Memory B cell (primary cell): ENCODE data around the gene CLEC16A.

Source experiments
- ATAC-seq: fragments of 150-1000 bp; cut with Tn5 transposase; 2 replicates; pipeline ENCODE4 v1.10.0; 2021; ENCODE audit warnings: low read depth, mild to moderate bottlenecking, moderate library complexity
- DNase-seq, 2 donors: peaks; one replicate each; pipeline ENCODE4 v3.0.0; 2022; ENCODE audit warnings: low spot score in 2 of 2
- H3K27ac Mint-ChIP-seq: one replicate; pipeline ENCODE4 v1.8.0; 2022; ENCODE audit warnings: mild to moderate bottlenecking, moderate library complexity, mixed read lengths
- H3K27me3 Mint-ChIP-seq: one replicate; pipeline ENCODE4 v1.8.0; 2022; ENCODE audit warnings: mixed read lengths
- H3K36me3 Mint-ChIP-seq: one replicate; pipeline ENCODE4 v1.8.0; 2022; ENCODE audit warnings: mild to moderate bottlenecking, mixed read lengths
- H3K4me1 Mint-ChIP-seq: one replicate; pipeline ENCODE4 v1.8.0; 2022; ENCODE audit warnings: mixed read lengths
- H3K4me3 Mint-ChIP-seq: one replicate; pipeline ENCODE4 v1.8.0; 2022; ENCODE audit warnings: mild to moderate bottlenecking, moderate library complexity, mixed read lengths
- H3K9me3 Mint-ChIP-seq: one replicate; pipeline ENCODE4 v1.8.0; 2022; ENCODE audit warnings: mixed read lengths

CLEC16A gene

DNA sequence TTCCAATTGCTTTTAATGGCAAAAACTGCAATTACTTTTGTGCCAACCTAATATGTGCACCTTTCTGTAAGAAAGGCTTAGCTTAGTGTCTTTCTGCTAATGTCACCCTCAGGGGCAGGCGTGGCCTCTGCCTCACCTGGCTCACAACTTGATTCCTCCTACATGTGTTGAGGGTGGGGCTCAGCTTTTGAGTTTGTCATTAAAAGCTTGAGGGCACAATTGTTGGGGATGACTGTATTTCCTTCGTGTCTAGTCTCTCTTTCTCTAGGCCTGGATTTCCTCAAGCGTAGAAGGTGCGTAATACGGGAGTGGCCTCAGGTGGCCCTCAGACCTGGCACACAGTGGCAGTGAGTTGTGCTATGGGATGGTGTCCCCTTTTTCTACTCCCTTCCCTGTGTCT is 94.4 kb downstream of the CLEC16A start:
- Mint-ChIP-seq H3K27me3 (no peaks in the 10 kb centered on the region), H3K9me3 (no peaks in the 10 kb centered on the region), H3K4me3 (no peak overlapping the region), H3K27ac (no peak overlapping the region), H3K36me3 (peaks cover 47% of the 10 kb centered on the region), H3K4me1 (no peaks in the 10 kb centered on the region)
- ATAC-seq: no peak
- DNase-seq: no peak

DNA sequence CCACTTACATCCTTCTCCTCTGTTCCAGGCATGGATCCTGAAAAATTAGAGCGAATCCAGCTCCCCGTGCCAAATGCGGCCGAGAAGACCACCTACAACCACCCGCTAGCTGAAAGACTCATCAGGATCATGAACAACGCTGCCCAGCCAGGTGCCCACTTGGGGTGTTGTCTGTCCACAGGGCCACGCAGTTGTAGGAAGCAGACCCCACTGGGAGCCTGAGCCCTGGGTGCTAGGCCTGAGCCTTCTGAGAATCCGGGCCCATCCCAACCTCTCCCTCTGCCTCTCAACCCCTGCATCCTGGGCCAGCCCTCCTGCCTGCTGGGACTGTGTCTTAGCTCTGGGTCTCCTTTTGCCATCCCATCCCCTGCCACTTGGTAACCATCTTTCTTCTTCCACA is 95.4 kb downstream of the CLEC16A start:
- Mint-ChIP-seq H3K9me3 (no peaks in the 10 kb centered on the region), H3K27me3 (no peaks in the 10 kb centered on the region), H3K27ac (no peak overlapping the region), H3K4me3 (no peak overlapping the region), H3K36me3 (peaks cover 41% of the 10 kb centered on the region), H3K4me1 (no peaks in the 10 kb centered on the region)
- DNase-seq (no peak), ATAC-seq (no peak)

DNA sequence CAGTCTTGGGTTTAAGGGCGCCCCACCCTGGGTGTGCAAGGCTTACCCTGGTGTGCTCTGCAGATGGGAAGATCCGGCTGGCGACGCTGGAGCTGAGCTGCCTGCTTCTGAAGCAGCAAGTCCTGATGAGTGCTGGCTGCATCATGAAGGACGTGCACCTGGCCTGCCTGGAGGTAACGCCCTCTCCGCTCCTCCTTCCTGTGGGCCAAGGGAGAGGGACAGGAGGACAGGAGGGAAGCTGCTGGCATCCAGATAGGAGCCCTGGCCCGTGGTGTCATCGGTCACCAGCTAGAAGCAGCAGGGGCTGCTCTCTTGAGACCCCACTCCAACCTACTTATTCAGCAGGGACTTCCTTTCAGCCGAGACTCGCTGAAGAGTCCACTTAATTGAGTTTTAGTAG is 97.8 kb downstream of the CLEC16A start:
- Mint-ChIP-seq H3K4me1 (no peaks in the 10 kb centered on the region), H3K9me3 (no peaks in the 10 kb centered on the region), H3K4me3 (no peak overlapping the region), H3K27ac (no peak overlapping the region), H3K36me3 (peaks cover 40% of the 10 kb centered on the region), H3K27me3 (no peaks in the 10 kb centered on the region)
- DNase-seq (no peak), ATAC-seq (no peak)

DNA sequence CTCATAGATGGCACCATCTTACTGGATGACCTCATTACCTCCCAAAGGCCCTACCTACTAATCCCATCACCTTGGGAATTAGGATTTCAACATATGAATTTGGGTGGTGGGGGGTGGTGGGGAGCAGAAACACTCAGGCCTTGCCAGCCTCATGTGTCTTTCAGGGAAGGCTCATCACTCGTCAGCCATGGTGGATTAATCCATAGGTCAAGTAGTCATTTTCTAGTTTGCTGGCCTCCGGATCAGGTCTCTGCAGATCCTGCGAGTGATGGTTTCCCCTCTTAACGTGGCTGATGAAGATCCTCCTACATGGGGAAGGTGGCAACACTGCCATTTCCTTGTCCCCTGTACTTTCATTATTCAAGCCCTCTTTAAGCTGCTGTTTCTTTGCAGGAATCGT is 101.1 kb downstream of the CLEC16A start:
- Mint-ChIP-seq H3K27me3 (no peaks in the 10 kb centered on the region), H3K36me3 (peaks cover 40% of the 10 kb centered on the region), H3K27ac (no peak overlapping the region), H3K9me3 (no peaks in the 10 kb centered on the region), H3K4me1 (no peaks in the 10 kb centered on the region), H3K4me3 (no peak overlapping the region)
- ATAC-seq (no peak), DNase-seq (no peak)

DNA sequence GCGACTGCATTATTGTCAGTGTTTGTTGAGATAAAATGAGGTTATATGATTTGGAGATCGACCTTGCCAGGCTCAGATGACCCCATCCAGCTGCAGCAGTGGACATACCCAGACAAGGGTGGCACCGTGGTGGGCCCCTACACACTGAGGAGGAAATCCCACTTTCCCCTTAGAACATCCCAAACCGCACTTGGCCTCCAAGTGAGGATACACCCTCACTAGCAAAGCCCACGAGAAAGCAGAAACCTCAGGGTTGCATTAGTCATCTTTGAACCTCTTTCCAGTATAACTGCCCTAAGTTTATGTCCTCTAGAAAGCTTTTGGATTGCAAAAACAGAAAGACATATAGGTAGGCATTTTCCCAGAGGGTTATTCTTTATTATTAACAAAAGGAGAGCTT is 101.5 kb downstream of the CLEC16A start:
- Mint-ChIP-seq H3K4me3 (no peak overlapping the region), H3K27ac (no peak overlapping the region), H3K36me3 (peaks cover 43% of the 10 kb centered on the region), H3K9me3 (no peaks in the 10 kb centered on the region), H3K27me3 (no peaks in the 10 kb centered on the region), H3K4me1 (no peaks in the 10 kb centered on the region)
- DNase-seq: no peak
- no peak for ATAC-seq

DNA sequence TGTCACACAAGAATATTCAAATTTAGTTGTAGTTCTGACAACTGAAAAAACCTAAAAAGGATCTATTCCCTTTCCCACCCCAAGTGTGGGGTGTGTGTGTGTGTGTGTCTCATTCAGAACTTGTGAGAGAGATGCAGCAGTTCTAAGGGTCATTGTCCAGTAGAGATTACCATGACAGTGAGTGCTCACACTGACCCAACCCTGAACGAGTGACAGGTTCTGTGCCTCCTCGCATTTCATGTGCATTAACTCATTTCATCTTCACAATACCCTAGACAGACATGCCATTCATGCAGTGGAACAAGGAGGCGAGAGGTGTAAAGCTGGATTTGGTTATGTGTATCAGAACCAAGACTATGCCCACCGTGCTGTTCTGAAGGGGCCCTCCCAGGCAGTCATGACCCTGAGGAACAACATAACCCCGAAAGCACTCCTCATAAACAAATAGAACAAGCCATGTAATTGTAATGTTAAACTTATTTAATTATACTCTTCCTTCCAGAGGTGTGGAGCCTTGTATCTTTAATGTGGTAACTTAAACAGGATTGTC is 102.1 kb downstream of the CLEC16A start:
- Mint-ChIP-seq H3K4me3 (no peak overlapping the region), H3K9me3 (no peaks in the 10 kb centered on the region), H3K27me3 (no peaks in the 10 kb centered on the region), H3K36me3 (peaks cover 42% of the 10 kb centered on the region), H3K4me1 (no peaks in the 10 kb centered on the region), H3K27ac (no peak overlapping the region)
- DNase-seq: no peak
- no peak for ATAC-seq

DNA sequence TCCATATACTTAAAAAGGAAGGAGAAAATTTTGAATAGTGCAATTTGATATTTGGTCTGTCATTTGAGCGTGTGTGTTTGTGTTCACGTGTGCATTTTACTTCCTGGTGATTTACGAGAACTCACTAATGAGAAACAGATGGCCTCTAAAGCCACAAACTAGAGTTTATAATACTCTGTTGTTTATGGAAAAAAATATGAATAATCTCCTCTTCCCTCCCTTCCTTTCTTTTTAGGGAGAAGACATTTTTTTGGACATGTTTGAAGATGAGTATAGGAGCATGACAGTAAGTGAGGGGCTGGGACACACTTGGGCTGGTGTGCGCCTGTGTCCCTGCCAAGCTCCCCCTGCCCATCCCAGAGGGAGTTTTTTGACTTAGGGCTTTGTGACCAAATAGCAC is 102.7 kb downstream of the CLEC16A start:
- H3K9me3 Mint-ChIP-seq: no peaks in the 10 kb centered on the region
- H3K4me1 Mint-ChIP-seq: peaks cover 4% of the 10 kb centered on the region
- no peak for DNase-seq
- H3K36me3 Mint-ChIP-seq: peaks cover 39% of the 10 kb centered on the region
- ATAC-seq: no peak
- no peak overlapping the region for H3K4me3 Mint-ChIP-seq
- H3K27me3 Mint-ChIP-seq: no peaks in the 10 kb centered on the region
- no peak overlapping the region for H3K27ac Mint-ChIP-seq

DNA sequence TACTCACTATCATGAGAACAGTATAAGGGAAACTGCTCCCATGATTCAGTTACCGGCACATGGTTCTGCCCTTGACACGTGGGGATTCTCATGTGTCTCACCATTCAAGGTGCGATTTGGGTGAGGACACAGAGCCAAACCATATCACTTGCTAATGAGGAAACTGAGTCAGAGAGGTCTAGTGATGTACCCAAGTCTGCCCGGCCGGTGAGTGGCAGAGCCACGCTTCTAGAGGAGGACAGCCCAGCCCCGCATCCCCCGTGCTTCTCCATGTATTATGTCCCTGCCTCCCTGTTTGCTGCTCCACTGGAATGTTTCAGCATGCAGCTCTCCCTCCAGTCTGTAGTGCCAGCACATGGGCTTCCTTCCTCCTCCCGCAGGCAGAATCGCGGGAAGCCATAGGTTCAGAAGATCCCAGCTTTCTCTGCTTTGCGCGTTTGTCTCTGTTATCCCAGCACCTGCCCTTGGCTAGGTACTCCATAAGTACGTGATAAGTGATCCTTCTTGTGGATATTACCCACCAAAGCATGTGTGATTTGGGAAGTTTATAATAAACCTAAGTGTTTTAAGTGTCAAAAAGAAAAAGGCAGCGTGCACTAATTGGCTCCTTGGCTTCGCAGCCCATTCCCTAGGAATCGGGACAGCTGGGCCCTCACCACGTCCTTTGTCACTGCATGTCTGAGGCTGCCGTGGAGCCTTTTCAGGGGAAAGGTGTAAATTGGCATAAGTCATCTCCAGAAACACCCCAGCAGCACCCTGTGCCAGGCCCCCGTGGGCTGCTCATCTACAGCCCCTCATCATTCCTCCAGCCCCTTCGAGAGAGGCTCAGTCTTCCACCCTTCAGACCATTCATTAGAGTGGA is 103.8 kb downstream of the CLEC16A start:
- no peak overlapping the region for H3K4me3 Mint-ChIP-seq
- peaks cover 15% of the 10 kb centered on the region for H3K4me1 Mint-ChIP-seq
- H3K36me3 Mint-ChIP-seq: peaks cover 40% of the 10 kb centered on the region
- no peaks in the 10 kb centered on the region for H3K9me3 Mint-ChIP-seq
- ATAC-seq (no peak), DNase-seq (no peak)
- H3K27ac Mint-ChIP-seq: no peak overlapping the region
- no peaks in the 10 kb centered on the region for H3K27me3 Mint-ChIP-seq

GRCh38 chr16:11049396-11050059 is 105.2 kb downstream of the CLEC16A start:
- DNase-seq (no peak), ATAC-seq (no peak)
- H3K27ac Mint-ChIP-seq: no peak overlapping the region
- H3K4me1 Mint-ChIP-seq: peaks cover 15% of the 10 kb centered on the region
- peaks cover 36% of the 10 kb centered on the region for H3K36me3 Mint-ChIP-seq
- no peaks in the 10 kb centered on the region for H3K27me3 Mint-ChIP-seq
- H3K4me3 Mint-ChIP-seq: no peak overlapping the region
- no peaks in the 10 kb centered on the region for H3K9me3 Mint-ChIP-seq

DNA sequence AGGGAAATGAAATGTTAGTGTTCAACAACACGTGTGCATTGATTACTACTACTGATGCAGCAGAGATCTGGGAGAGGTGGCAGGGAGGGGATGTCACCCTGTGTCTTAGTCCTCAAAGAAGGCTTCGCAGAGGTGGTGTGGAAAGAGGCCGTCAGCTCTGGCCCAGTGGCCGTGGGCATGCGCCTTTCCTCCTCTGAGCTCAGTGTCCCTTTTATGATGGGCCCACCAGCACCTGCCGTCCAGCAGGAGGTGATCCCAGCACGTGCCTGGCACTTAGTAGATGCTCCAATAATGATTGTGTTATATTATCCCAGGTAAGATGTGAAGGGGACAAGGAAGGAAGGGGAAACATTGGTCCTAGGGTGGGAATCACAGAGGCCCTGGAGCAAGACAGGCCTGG is 106.2 kb downstream of the CLEC16A start:
- no peak for DNase-seq
- Mint-ChIP-seq H3K36me3 (peaks cover 41% of the 10 kb centered on the region), H3K9me3 (no peaks in the 10 kb centered on the region), H3K4me1 (peaks cover 15% of the 10 kb centered on the region), H3K4me3 (no peak overlapping the region), H3K27ac (no peak overlapping the region), H3K27me3 (no peaks in the 10 kb centered on the region)
- ATAC-seq: no peak

DNA sequence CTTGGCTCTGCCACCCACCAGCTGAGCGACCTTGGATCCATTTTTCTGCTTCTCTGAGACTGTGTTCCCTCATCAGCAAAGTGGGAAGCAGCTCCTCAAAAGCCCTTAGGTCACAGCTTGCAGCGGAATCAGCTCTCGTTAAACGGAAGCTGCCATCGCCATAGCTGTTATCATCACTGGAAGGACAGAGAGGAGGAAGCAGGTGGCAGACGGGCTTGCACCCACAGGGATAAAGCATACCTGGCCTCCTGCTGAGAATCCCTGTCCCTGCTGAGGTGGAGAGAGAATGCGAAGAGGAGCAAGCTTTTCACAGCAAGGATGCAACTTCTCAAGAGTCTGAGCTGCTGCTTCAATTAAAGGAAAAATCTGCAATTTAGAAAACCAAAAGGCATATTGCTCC is 106.6 kb downstream of the CLEC16A start:
- Mint-ChIP-seq H3K36me3 (peaks cover 41% of the 10 kb centered on the region), H3K4me3 (no peak overlapping the region), H3K4me1 (peaks cover 15% of the 10 kb centered on the region), H3K27ac (no peak overlapping the region), H3K9me3 (no peaks in the 10 kb centered on the region), H3K27me3 (no peaks in the 10 kb centered on the region)
- no peak for ATAC-seq
- no peak for DNase-seq

GRCh38 chr16:11051430-11051829 is 107.1 kb downstream of the CLEC16A start:
- ATAC-seq (no peak), DNase-seq (no peak)
- no peaks in the 10 kb centered on the region for H3K27me3 Mint-ChIP-seq
- H3K36me3 Mint-ChIP-seq: peaks cover 42% of the 10 kb centered on the region
- H3K4me1 Mint-ChIP-seq: peaks cover 15% of the 10 kb centered on the region
- no peak overlapping the region for H3K27ac Mint-ChIP-seq
- no peak overlapping the region for H3K4me3 Mint-ChIP-seq
- no peaks in the 10 kb centered on the region for H3K9me3 Mint-ChIP-seq

GRCh38 chr16:11051879-11052808 is 107.8 kb downstream of the CLEC16A start:
- no peak for DNase-seq
- H3K4me3 Mint-ChIP-seq: no peak overlapping the region
- peak overlapping the region; percentile 41 for H3K27ac Mint-ChIP-seq
- peaks cover 15% of the 10 kb centered on the region for H3K4me1 Mint-ChIP-seq
- peak; percentile 46 for ATAC-seq
- no peaks in the 10 kb centered on the region for H3K9me3 Mint-ChIP-seq
- peaks cover 39% of the 10 kb centered on the region for H3K36me3 Mint-ChIP-seq
- no peaks in the 10 kb centered on the region for H3K27me3 Mint-ChIP-seq
